ENCODE measurements around the gene FAM193A.

Gene FAM193A

GRCh38 chr4:2489841-2490552 is 46.5 kb upstream of the FAM193A start:
- TF ChIP-seq CTCF (IDR thresholded peaks at IDR 0.05; ENCODE audit: low read depth, low read length) (no peak), EZH2phosphoT487 (IDR thresholded peaks at IDR 0.05; ENCODE audit: low read depth) (no peak)
- H3K4me3 ChIP-seq (ENCODE audit: low read length): no peak overlapping the region
- H3K79me2 ChIP-seq (ENCODE audit: low read length): peaks cover 91% of the 10 kb centered on the region
- no peak overlapping the region for H3K27ac ChIP-seq (ENCODE audit: low read length)
- H4K20me1 ChIP-seq (ENCODE audit: insufficient read depth, low read length): peaks cover 87% of the 10 kb centered on the region
- H3K36me3 ChIP-seq (replicated peaks; ENCODE audit: low read depth, low read length): peaks cover 47% of the 10 kb centered on the region
- no peak overlapping the region for H2AFZ ChIP-seq (ENCODE audit: low read depth, low read length)
- H3K9ac ChIP-seq (ENCODE audit: low read length): no peak overlapping the region
- no peak overlapping the region for H3K4me2 ChIP-seq (ENCODE audit: low read length)
- no peaks in the 10 kb centered on the region for H3K27me3 ChIP-seq (ENCODE audit: low read depth, low read length)
- H3K4me1 ChIP-seq (ENCODE audit: low read length): peaks cover 32% of the 10 kb centered on the region
- no peaks in the 10 kb centered on the region for H3K9me3 ChIP-seq (ENCODE audit: insufficient read depth, low read length)

DNA sequence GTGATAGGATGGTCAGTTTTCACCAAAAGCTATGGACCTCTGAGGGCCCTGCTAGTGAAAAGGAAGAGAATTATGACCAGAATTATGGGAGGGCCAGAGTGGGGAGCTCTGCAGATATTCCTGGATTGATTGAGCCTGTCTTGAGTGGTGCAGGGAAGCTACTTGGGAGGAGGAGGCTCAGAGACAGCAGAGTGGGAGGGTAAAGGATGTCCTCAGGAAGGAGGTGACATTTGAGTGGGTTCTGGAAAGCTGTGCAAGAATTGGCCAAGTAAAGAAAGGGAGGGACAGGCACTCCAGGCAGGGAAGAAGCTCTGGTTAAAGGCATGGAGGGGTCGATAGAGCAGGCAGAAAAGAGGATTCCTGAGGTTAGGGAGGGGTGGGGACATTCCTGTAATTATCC is 43.5 kb upstream of the FAM193A start:
- no peak overlapping the region for H3K4me3 ChIP-seq (ENCODE audit: low read length)
- H3K9me3 ChIP-seq (ENCODE audit: insufficient read depth, low read length): no peaks in the 10 kb centered on the region
- no peaks in the 10 kb centered on the region for H3K27me3 ChIP-seq (ENCODE audit: low read depth, low read length)
- peaks cover 58% of the 10 kb centered on the region for H3K36me3 ChIP-seq (replicated peaks; ENCODE audit: low read depth, low read length)
- H3K4me2 ChIP-seq (ENCODE audit: low read length): no peak overlapping the region
- H3K4me1 ChIP-seq (ENCODE audit: low read length): peaks cover 31% of the 10 kb centered on the region
- H3K9ac ChIP-seq (ENCODE audit: low read length): no peak overlapping the region
- no peak overlapping the region for H2AFZ ChIP-seq (ENCODE audit: low read depth, low read length)
- peaks cover 85% of the 10 kb centered on the region for H3K79me2 ChIP-seq (ENCODE audit: low read length)
- H4K20me1 ChIP-seq (ENCODE audit: insufficient read depth, low read length): peaks cover 88% of the 10 kb centered on the region
- TF ChIP-seq EZH2phosphoT487 (IDR thresholded peaks at IDR 0.05; ENCODE audit: low read depth): no peak
- TF ChIP-seq CTCF (IDR thresholded peaks at IDR 0.05; ENCODE audit: low read depth, low read length): no peak
- H3K27ac ChIP-seq (ENCODE audit: low read length): no peak overlapping the region

DNA sequence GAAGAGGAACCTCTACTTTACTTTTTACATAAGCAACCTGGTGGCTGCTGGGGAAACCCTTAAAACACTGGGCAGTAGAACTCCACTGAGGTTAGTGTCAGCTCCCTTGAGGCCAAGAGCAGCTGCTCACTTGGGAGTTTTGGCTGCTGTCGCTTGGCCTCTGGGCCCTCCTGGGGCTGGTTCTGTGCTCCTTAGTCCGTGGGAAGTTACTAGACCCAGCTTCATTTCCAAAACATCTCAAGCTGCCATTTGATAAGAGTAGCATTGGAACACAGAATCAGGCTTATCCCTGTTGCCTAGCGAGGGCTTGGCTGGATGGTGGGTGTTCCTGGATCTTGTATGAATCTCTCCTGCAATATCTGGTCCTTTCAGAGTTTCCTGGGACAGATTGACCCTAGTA is 41.5 kb upstream of the FAM193A start:
- Histone ChIP-seq H3K27me3 (ENCODE audit: low read depth, low read length) (no peaks in the 10 kb centered on the region), H3K9ac (ENCODE audit: low read length) (no peak overlapping the region), H3K79me2 (ENCODE audit: low read length) (peaks cover 76% of the 10 kb centered on the region), H3K27ac (ENCODE audit: low read length) (peak overlapping the region; percentile 39; the same call in 1 of the 2 replicates), H3K4me1 (ENCODE audit: low read length) (peaks cover 32% of the 10 kb centered on the region), H3K36me3 (replicated peaks; ENCODE audit: low read depth, low read length) (peaks cover 47% of the 10 kb centered on the region), H3K4me2 (ENCODE audit: low read length) (no peak overlapping the region), H4K20me1 (ENCODE audit: insufficient read depth, low read length) (peaks cover 84% of the 10 kb centered on the region), H3K9me3 (ENCODE audit: insufficient read depth, low read length) (no peaks in the 10 kb centered on the region), H3K4me3 (ENCODE audit: low read length) (no peak overlapping the region), H2AFZ (ENCODE audit: low read depth, low read length) (no peak overlapping the region)
- TF ChIP-seq CTCF (IDR thresholded peaks at IDR 0.05; ENCODE audit: low read depth, low read length) (no peak), EZH2phosphoT487 (IDR thresholded peaks at IDR 0.05; ENCODE audit: low read depth) (no peak)

DNA sequence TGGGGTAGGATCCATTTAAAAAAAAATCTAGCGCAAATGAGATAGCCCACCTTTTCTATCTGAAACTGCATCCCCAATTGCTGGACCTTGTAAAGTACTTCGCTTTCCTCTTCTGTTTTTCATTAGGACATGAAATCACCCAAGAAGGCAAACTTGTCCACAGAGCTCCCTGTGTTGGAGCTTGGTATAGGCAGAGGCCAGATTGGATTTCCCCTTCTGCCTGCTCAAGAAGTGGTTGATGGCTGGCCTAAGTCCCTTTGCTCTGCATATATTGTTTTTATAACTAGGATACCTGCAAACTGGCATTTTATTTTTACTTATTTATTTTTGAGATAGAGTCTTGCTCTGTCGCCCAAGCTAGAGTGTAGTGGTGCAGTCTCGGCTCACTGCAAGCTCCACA is 39.1 kb upstream of the FAM193A start:
- Histone ChIP-seq H3K4me2 (ENCODE audit: low read length) (peak overlapping the region; percentile 34), H3K27me3 (ENCODE audit: low read depth, low read length) (no peaks in the 10 kb centered on the region), H3K9ac (ENCODE audit: low read length) (no peak overlapping the region), H3K36me3 (replicated peaks; ENCODE audit: low read depth, low read length) (peaks cover 54% of the 10 kb centered on the region), H4K20me1 (ENCODE audit: insufficient read depth, low read length) (peaks cover 77% of the 10 kb centered on the region), H2AFZ (ENCODE audit: low read depth, low read length) (no peak overlapping the region), H3K79me2 (ENCODE audit: low read length) (peaks cover 68% of the 10 kb centered on the region), H3K27ac (ENCODE audit: low read length) (peak overlapping the region; percentile 48), H3K4me1 (ENCODE audit: low read length) (peaks cover 32% of the 10 kb centered on the region), H3K9me3 (ENCODE audit: insufficient read depth, low read length) (no peaks in the 10 kb centered on the region), H3K4me3 (ENCODE audit: low read length) (no peak overlapping the region)
- TF ChIP-seq CTCF (IDR thresholded peaks at IDR 0.05; ENCODE audit: low read depth, low read length): no peak
- TF ChIP-seq EZH2phosphoT487 (IDR thresholded peaks at IDR 0.05; ENCODE audit: low read depth): no peak

Measured in OCI-LY3 (cell line).